ENCODE measurements around the gene ACOT11.

DNA sequence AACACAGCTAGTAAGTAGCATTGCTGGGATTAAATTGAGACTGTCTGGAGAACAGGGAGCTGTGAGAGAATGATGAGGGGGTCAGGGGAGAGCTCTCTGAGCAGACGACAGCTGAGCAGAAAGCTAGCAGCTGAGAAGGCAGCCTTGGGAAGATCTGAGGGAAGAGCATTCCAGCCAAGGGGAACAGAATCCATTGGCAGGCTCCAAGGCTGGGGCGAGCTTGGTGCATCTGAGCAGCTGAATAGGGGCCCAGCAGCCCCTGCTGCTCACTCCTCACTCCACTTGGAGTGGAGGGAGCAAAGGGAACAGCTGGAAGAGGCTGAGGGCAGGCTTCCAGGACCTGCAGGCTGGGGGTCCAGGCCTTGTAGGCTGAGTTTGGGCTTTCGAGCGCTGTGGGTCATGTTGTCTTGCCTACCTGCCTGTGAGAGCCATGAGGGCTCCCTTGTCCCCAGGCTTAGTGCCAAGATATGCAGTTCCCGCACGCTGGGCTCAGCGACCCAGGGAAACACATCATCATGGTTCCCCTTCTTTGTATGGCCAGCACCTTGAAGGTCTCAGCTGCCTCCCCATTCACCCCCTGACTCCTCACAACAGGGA is 10.5 kb downstream of the ACOT11 start:
- TF ChIP-seq, protein P1, sequence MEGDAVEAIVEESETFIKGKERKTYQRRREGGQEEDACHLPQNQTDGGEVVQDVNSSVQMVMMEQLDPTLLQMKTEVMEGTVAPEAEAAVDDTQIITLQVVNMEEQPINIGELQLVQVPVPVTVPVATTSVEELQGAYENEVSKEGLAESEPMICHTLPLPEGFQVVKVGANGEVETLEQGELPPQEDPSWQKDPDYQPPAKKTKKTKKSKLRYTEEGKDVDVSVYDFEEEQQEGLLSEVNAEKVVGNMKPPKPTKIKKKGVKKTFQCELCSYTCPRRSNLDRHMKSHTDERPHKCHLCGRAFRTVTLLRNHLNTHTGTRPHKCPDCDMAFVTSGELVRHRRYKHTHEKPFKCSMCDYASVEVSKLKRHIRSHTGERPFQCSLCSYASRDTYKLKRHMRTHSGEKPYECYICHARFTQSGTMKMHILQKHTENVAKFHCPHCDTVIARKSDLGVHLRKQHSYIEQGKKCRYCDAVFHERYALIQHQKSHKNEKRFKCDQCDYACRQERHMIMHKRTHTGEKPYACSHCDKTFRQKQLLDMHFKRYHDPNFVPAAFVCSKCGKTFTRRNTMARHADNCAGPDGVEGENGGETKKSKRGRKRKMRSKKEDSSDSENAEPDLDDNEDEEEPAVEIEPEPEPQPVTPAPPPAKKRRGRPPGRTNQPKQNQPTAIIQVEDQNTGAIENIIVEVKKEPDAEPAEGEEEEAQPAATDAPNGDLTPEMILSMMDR (IDR thresholded peaks at IDR 0.05; ENCODE audit: insufficient read depth, low read length), result no peak
- TF ChIP-seq POLR2AphosphoS5 (IDR thresholded peaks at IDR 0.05; ENCODE audit: low read depth), result no peak
- TF ChIP-seq, protein P2, sequence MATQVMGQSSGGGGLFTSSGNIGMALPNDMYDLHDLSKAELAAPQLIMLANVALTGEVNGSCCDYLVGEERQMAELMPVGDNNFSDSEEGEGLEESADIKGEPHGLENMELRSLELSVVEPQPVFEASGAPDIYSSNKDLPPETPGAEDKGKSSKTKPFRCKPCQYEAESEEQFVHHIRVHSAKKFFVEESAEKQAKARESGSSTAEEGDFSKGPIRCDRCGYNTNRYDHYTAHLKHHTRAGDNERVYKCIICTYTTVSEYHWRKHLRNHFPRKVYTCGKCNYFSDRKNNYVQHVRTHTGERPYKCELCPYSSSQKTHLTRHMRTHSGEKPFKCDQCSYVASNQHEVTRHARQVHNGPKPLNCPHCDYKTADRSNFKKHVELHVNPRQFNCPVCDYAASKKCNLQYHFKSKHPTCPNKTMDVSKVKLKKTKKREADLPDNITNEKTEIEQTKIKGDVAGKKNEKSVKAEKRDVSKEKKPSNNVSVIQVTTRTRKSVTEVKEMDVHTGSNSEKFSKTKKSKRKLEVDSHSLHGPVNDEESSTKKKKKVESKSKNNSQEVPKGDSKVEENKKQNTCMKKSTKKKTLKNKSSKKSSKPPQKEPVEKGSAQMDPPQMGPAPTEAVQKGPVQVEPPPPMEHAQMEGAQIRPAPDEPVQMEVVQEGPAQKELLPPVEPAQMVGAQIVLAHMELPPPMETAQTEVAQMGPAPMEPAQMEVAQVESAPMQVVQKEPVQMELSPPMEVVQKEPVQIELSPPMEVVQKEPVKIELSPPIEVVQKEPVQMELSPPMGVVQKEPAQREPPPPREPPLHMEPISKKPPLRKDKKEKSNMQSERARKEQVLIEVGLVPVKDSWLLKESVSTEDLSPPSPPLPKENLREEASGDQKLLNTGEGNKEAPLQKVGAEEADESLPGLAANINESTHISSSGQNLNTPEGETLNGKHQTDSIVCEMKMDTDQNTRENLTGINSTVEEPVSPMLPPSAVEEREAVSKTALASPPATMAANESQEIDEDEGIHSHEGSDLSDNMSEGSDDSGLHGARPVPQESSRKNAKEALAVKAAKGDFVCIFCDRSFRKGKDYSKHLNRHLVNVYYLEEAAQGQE (IDR thresholded peaks at IDR 0.05; ENCODE audit: insufficient replicate concordance, low read depth), result no peak

Measured in HL-60 (cell line).